T1000 (cell line): ENCODE data around the gene ZFP57.

Source experiments
- DNase-seq: peaks from one replicate; lab custom pipeline; 2025; ENCODE audit warnings: mixed read lengths; lab: John Stamatoyannopoulos, UW

Gene ZFP57

GRCh38 chr6:29655658-29656057 is 25.3 kb downstream of the ZFP57 start:
- DNase-seq = no peak

DNA sequence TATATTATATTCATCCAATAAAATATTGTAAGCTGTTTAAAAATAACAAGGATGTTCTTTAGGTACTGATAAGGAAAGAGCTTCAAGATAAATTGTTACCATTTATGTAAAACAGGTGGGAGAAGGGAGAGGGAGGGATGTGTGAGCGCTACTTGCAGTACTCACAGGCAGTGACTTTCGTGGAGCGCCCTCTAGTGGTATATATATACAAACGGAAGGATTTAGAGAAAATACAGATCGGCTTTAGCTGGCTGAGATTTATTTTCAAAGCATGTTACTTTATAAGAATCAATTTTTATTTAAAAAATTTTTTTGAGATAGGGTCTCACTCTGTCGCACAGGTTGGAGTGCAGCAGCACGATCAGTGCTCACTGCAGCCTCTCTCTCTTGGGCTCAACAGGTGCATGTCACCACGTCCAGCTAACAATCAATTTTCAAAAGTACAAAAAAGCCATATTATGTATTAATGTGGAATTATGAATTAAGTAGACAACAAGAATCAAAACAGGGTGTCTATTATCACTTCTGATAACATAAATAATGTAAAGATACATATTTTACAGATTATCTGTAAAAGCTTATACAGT is 27.4 kb downstream of the ZFP57 start:
- peak; percentile 2 for DNase-seq

DNA sequence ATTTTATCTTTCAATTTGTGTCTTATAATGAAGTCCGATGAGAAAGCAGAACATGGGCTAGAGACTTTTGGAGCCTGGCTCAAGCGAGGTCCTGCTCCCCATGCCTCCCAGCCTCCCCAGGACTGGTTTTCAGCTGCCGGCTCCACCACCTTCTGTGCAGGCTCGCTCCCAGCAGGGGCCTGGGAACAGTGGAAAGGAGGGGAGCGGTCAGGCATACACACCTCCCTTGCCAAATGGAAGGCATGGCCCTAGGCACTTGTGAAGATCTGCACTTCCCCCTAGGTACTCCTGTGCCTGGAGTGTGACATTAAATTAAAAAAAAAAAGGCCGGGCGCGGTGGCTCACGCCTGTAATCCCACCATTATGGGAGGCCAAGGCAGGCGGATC is 28.8 kb downstream of the ZFP57 start:
- no peak for DNase-seq

GRCh38 chr6:29651413-29652197 is 29.3 kb downstream of the ZFP57 start:
- no peak for DNase-seq

DNA sequence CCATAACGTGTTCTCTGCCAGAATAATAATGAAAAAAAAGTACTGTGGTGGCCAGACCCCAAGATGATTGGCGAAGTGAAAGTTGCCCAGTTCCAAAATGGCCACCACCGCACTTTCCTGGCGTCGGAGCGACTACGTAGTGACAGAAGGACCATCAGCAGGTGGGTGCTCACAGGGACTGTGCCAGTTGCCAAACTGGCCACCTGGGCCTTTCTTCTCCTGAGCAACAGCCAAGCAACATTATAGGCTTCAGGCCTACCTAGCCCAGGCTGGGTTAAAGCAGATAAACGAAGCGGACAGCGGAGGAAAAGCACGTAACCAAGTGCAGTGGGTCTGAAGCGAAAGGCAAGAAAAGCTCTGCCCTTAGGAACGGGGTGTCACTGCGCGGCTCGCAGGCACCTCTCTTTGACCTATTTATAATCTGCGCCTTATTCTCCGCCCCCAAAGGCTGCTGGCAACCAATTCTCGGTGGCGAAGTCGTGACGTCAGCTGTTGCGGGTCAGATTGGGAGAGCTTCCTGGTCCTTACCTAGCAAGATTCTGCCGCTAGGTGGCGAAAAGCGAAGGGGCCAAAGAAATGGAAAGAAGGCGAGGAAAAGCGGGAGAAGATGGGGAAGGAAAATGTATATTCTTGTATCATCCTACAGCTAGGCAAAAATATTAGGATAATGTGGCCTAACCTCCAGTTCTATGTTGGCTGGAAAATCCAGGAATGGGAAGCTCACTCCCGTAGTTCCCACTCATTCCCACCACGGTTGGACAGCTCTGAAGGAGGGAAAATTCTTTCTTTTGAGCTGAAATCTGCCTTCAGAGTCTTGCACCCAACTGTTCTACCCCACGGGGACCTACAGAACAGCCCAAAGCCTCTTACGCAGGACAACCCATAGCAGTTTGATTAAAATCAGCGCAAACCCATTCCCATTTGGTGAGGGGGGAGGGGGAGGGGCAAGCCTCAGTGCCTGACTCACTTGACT is 31.0 kb downstream of the ZFP57 start:
- peak; percentile 91 for DNase-seq

DNA sequence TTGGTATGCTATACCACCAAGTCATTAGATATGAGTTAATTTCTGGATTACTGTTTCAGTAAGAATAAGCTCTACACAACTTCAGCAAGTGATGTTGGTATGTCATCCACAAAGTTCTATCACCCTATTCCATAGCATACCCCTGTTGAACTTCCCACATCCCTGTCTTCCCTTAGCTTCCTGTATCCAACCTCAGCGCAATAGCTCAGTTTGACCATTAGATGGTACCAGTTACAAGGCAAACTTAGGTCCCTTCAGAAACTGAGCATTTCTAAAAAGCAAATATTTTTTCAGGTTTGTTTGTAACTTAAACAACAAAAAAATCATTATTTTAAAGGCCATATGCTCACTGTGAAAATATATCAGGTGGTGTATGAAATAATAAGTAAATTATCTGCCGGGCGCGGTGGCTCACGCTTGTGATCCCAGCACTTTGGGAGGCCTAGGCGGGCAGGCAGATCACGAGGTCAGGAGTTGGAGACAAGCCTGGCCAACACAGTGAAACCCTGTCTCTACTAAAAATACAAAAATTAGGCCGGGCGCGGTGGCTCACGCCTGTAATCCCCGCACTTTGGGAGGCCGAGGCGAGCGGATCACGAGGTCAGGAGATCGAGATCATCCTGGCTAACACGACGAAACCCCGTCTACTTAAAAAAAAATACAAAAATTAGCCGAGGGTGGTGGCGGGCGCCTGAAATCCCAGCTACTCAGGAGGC is 32.9 kb downstream of the ZFP57 start:
- no peak for DNase-seq

GRCh38 chr6:29641430-29642148 is 39.4 kb downstream of the ZFP57 start:
- DNase-seq = no peak

- DNase-seq = no peak
Measured at GRCh38 chr6:29637247-29637646, 43.7 kb downstream of the ZFP57 start.

DNA sequence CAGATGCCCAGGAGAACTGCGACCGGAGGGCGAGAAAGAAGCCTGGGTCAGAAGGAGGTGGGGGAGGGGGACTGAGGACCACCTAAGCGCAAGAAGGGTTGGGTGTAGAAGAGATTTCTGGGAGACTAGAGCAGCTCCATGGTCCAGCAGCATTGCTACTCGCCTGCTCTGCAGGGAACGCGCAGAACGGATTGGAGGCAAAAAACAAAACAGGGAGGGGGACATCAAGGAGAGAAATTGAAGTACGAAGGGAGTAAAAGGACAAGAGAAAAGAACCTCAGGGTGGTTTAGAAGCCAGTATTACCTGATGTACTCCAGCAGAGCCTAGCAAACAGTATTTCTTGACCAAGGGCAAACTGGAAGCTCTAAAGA is 47.4 kb downstream of the ZFP57 start:
- no peak for DNase-seq

DNA sequence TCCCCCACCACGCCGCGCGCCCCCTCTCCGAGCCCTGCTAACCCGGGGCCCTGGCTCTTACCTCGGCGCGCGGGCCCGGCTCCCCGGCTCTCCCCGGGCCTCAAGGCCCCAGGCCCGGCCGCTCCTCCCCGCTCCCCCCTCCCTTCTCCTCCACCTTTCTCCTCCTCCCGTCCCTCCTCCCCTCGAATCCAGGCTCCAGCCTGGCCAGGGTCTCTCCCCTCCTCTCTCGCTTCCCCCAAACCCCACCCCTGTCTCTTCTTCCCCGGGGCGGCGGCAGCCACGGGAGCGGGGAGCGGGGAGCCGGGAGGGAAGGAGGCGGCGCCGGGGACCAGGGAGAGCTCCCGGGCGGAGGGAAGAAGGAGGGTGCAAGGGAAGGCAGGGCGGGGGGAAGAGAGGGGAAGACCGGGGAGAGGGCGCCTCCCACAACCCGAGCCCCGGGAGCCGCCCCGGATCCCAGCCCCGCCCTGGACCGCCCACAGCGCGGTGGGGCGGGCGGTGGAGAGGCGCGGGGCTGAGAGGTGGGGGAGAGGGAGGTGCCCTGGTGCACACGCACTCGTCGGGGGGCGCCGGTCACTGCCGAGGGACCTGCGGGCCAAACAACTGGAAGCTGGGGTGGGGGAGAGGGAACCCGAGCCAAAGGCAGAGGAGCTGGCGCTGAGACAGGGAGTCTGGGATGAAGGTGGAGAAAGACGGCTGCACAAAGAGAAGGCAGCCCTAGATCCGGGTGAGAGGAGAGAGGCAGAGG is 48.0 kb downstream of the ZFP57 start, which contains the start of gene GABBR1:
Gene GABBR1 (minus strand): TSS at position 395 of the 745 bp plus-strand sequence. CDS start 798 bp downstream, outside the sequence.
- peak; percentile 70 for DNase-seq

DNA sequence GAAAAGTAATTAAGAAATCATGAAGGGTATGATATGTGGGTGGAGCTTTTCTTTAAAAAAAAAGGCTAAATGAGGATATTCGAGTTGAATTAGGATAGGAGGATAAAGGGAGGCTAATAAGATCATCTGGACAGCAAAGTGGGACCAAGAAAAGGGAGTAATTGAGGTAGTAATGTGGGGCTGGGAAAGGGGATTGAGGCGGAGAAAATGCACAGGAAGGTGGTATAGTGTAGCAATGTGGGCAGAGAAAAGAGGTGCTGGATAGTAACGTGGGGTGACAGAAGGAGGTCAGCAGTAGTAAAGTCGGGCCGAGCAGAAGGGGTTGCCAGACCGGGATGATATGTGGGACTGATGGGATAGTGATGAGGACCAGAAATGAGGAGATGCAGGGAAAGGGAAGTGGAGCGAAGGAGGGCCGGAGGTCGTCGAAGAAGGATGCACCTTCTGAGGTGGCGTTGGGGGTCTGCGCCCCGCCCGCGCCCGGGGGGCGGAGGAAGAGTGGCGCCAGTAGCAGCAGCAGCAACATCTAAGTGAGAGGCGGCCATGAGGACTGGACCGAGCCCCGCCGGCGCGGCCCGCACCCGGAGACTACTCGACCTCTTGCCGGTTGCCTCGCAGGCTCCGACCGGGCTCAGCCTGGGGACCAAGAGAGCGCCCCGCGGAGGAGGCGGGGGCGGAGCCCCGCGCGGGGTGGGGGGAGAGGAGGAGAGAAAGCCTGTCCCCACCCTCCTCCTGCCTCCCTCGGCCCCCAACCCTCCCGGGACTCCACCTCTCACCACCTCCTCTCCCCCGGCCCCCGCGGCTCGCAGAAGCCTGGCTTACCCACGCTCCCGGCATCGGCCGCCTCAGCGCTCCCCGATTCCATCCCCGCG is 48.9 kb downstream of the ZFP57 start:
- DNase-seq = peak; percentile 34

GRCh38 chr6:29631209-29631810 is 49.6 kb downstream of the ZFP57 start:
- no peak for DNase-seq

GRCh38 chr6:29630315-29630714 is 50.6 kb downstream of the ZFP57 start:
- DNase-seq = no peak

- no peak for DNase-seq
Measured at GRCh38 chr6:29629571-29629970, 51.4 kb downstream of the ZFP57 start.

DNA sequence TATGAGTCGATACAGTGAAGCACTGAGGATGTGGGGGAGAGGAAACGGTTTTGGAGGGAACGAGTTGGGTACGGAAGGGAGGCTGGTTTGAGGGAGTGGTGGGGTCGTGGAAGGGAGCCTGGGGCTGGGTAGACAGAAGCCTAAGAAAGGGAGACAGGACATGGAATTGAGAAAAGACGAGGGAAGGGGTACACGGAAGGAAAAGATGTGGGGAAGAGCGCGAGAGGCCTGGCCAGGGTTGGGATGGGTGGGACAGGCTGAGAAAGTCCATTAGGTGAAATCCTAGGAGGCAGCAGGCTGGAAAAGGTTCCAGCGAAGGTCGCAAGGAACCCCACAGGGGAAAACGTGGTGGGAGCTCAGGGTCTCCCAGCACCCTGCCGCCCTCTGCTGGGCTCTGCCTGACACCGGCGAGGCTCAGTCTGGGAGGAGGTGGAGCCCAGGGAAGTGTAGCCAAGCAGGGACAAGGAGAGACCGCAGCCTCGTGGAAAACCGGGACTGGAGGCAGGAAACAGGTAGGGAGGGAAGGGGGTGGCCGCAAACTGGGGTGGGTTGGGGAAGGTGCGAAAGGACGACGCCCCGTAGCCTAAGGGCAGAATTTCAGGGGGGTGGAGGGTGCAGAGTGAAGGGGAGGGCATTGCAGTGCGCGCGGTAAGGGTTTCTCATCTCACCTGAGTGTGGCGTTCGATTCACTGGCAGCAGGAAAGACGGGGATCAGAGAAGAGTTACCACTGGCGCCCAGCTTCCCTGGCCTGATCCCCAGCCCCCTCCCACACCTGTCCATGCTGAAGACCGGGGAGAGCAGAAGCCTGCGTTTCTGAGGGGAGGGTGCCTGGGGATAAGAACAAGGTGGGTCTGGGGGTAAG is 52.3 kb downstream of the ZFP57 start:
- DNase-seq = peak; percentile 54

- peak; percentile 76 for DNase-seq
Measured at GRCh38 chr6:29627755-29628418, 53.1 kb downstream of the ZFP57 start.

- no peak for DNase-seq
Measured at GRCh38 chr6:29626948-29627754, 53.8 kb downstream of the ZFP57 start.
